ENCODE data around the gene CST5.
A peak's percentile ranks its signal among the peaks of the same experiment; 100 is the strongest.

Gene CST5

DNA sequence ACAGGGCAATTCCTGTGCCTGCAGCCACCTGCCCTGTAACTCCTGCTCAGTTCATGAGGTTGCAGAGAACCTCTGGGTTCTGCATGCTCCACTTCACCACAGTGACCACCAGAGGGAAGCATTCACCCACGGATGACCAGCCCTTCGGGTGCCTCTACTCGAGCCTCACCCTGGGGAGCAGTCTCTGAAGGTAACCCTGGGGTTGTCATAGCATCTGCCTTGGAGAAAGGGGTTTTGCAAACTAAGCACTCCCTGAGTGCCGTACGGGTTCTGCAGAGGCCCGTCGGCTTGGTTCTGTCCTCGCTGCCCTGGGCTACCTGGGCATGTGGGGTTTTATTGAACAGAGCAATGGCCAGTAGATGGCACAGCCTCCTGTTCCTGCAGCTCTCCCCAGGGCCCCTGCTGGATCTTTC lies 10.2 kb upstream of the CST5 start:
- no peak overlapping the region for H3K4me3 ChIP-seq (replicated peaks in 1 of 2; ENCODE audit: low read depth in 2 of 2, low read length in 2 of 2)
- TF ChIP-seq, protein P1, sequence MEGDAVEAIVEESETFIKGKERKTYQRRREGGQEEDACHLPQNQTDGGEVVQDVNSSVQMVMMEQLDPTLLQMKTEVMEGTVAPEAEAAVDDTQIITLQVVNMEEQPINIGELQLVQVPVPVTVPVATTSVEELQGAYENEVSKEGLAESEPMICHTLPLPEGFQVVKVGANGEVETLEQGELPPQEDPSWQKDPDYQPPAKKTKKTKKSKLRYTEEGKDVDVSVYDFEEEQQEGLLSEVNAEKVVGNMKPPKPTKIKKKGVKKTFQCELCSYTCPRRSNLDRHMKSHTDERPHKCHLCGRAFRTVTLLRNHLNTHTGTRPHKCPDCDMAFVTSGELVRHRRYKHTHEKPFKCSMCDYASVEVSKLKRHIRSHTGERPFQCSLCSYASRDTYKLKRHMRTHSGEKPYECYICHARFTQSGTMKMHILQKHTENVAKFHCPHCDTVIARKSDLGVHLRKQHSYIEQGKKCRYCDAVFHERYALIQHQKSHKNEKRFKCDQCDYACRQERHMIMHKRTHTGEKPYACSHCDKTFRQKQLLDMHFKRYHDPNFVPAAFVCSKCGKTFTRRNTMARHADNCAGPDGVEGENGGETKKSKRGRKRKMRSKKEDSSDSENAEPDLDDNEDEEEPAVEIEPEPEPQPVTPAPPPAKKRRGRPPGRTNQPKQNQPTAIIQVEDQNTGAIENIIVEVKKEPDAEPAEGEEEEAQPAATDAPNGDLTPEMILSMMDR (IDR thresholded peaks at IDR 0.05; ENCODE audit: low read depth, low read length): peak; percentile 69

DNA sequence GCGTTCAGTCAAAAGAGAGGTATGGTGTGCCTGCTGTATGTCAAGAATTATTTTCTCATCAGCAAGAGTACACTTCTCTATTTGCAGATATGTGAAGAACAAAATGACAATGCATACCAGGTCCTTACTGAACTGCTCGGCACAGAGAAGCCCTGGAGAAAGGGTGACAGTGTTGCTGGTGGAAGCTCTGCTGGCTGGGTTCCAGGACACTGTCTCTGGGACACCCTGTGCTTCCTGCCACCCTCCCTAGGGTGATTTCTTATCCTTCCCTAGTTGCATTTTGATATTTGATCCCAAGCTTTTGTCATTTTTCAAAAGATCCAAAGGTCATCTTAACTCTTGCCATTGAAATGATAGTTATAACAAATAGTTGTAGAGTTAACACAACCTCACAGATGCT lies 8.3 kb upstream of the CST5 start:
- TF ChIP-seq, protein P1 (IDR thresholded peaks at IDR 0.05; ENCODE audit: low read depth, low read length): no peak
- DNase-seq (ENCODE audit: low read depth in 2 of 2): no peak
- H3K4me3 ChIP-seq (replicated peaks in 1 of 2; ENCODE audit: low read depth in 2 of 2, low read length in 2 of 2): no peak overlapping the region

More for the DNA sequence above, 10.2 kb upstream of the CST5 start:
- DNase-seq (ENCODE audit: low read depth in 2 of 2): peak; percentile 56 to 67

DNA sequence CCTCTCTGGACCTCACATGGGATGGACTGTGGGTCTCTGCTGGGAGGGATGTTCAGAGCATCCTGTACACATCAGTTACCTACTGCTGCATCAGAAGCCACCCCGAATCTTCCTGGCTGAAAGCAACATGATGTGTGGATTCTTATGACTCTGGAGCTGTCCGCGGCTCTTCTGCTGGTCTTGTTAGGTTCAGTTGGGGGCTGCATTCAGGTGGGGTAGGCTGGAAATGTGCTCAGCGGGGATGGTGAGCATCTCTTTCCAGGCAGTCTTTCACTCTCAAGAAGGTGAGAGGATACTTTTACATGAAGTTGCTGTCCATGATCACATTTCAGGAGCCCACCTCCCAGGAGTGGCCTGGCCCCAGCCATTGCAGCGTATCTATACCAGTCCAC lies 5.2 kb upstream of the CST5 start:
- no peak for DNase-seq (ENCODE audit: low read depth in 2 of 2)
- no peak overlapping the region for H3K4me3 ChIP-seq (replicated peaks in 1 of 2; ENCODE audit: low read depth in 2 of 2, low read length in 2 of 2)
- TF ChIP-seq, protein P1 (IDR thresholded peaks at IDR 0.05; ENCODE audit: low read depth, low read length): no peak

- no peak for DNase-seq (ENCODE audit: low read depth in 2 of 2)
- TF ChIP-seq, protein P1 (IDR thresholded peaks at IDR 0.05; ENCODE audit: low read depth, low read length): no peak
- H3K4me3 ChIP-seq (replicated peaks in 1 of 2; ENCODE audit: low read depth in 2 of 2, low read length in 2 of 2): no peak overlapping the region
These were observed 4.7 kb upstream of the CST5 start for GRCh38 chr20:23884136-23884770.

- TF ChIP-seq, protein P1 (IDR thresholded peaks at IDR 0.05; ENCODE audit: low read depth, low read length): no peak
- DNase-seq (ENCODE audit: low read depth in 2 of 2): no peak
- no peak overlapping the region for H3K4me3 ChIP-seq (replicated peaks in 1 of 2; ENCODE audit: low read depth in 2 of 2, low read length in 2 of 2)
These were observed 1.8 kb upstream of the CST5 start for GRCh38 chr20:23881371-23881770.

DNA sequence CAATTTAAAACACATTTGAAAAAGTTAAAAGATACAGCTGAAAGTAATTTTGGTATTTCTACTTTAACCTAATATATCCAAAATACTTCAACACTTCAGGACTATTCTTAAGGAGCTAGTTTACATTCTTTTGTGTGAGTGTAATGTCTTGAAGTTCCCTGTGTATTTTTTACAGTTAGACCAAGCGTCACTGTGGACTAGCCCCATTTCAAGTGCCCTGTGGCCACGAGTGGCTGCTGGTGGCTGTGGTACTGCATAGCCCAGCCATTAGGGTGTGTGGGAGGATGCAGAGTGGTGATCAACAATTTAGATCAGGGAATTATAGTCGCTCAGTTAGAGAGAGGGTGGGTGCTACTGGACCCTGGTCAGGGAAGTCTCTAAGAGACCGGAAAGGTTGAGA lies 869 bp upstream of the CST5 start:
- H3K4me3 ChIP-seq (replicated peaks in 1 of 2; ENCODE audit: low read depth in 2 of 2, low read length in 2 of 2): no peak overlapping the region
- TF ChIP-seq, protein P1 (IDR thresholded peaks at IDR 0.05; ENCODE audit: low read depth, low read length): no peak
- no peak for DNase-seq (ENCODE audit: low read depth in 2 of 2)
